PFSK-1 (cell line): Measurements from ENCODE around the gene NDUFA11.

Source experiments
- FOXP2 ChIP-seq: optimal IDR thresholded peaks from 2 replicates; pipeline ENCODE3; 2011; ENCODE audit warnings: borderline replicate concordance, control low read depth, inconsistent platforms; ENCODE audit not compliant: insufficient read depth; ENCODE audit errors: extremely low read length, extremely low read depth
- POLR2AphosphoS5 ChIP-seq: IDR thresholded peaks from 2 replicates; pipeline ENCODE4 v1.6.1; 2012; ENCODE audit warnings: low read depth, mild to moderate bottlenecking, control low read depth, low read length, moderate library complexity
- SIN3A ChIP-seq: IDR thresholded peaks from 2 replicates; pipeline ENCODE4 v1.6.1; 2012; ENCODE audit warnings: mild to moderate bottlenecking, low read length, moderate library complexity, borderline replicate concordance; ENCODE audit not compliant: insufficient read depth
- TAF1 ChIP-seq: IDR thresholded peaks from 2 replicates; pipeline ENCODE4 v1.6.1; 2012; ENCODE audit warnings: low read length, control low read depth, borderline replicate concordance; ENCODE audit not compliant: insufficient read depth
- TF ChIP-seq, protein P1 (sequence below), 2 experiments: IDR thresholded peaks; 2 replicates each; pipeline versions ENCODE4 v1.6.1 to v1.8.0; 2011 to 2012; ENCODE audit warnings: low read depth in 2 of 2, low read length in 2 of 2, control low read depth in 1 of 2, inconsistent platforms in 1 of 2, mild to moderate bottlenecking in 1 of 2, moderate library complexity in 1 of 2; ENCODE audit not compliant: insufficient read depth in 1 of 2

NDUFA11 gene

DNA sequence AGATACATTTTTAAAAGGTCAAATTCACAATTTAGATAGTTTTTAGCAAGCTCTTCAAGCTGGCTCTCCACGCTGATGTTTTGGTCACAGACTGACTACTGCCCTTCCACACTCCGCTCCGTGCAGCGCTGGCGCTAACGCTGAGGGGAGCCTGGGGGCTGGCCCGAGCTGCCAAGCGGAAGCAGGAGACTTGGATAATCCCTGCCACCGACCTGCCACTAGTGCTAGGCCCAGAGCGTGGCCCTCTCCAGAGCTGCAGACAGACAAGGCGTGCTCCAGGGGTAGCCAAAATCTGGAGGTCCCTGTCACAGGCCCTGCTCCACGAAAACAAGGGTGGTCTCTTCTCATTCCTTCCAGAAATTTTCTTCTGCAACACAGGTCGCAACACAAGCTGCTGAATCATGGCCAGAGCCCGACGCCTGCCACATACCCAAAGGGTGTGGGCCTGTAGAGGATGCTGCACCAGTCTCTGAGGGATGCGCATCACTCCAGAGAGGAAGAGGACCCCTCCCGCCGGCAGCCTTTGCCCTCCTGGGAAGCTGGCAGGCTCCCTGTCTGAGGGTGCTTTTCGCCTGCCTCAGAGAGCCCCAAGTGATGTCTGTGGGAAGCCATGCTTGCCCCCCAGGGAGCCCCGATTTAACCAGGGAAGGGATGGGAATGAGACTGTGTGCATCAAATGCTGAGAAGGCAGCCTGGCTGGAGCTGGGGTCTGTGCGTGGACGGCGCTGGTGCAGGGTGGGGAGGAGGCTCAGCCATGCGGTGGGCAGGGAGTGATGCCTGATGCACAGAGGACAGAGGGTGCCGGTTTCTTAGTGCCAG is 32.1 kb upstream of the NDUFA11 start:
- TF ChIP-seq TAF1 (no peak), SIN3A (no peak), FOXP2 (no peak), POLR2AphosphoS5 (no peak)
- TF ChIP-seq, protein P1, sequence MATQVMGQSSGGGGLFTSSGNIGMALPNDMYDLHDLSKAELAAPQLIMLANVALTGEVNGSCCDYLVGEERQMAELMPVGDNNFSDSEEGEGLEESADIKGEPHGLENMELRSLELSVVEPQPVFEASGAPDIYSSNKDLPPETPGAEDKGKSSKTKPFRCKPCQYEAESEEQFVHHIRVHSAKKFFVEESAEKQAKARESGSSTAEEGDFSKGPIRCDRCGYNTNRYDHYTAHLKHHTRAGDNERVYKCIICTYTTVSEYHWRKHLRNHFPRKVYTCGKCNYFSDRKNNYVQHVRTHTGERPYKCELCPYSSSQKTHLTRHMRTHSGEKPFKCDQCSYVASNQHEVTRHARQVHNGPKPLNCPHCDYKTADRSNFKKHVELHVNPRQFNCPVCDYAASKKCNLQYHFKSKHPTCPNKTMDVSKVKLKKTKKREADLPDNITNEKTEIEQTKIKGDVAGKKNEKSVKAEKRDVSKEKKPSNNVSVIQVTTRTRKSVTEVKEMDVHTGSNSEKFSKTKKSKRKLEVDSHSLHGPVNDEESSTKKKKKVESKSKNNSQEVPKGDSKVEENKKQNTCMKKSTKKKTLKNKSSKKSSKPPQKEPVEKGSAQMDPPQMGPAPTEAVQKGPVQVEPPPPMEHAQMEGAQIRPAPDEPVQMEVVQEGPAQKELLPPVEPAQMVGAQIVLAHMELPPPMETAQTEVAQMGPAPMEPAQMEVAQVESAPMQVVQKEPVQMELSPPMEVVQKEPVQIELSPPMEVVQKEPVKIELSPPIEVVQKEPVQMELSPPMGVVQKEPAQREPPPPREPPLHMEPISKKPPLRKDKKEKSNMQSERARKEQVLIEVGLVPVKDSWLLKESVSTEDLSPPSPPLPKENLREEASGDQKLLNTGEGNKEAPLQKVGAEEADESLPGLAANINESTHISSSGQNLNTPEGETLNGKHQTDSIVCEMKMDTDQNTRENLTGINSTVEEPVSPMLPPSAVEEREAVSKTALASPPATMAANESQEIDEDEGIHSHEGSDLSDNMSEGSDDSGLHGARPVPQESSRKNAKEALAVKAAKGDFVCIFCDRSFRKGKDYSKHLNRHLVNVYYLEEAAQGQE (IDR thresholded peaks at IDR 0.05; ENCODE audit: insufficient read depth in 1 of 2, low read depth in 2 of 2, low read length in 2 of 2) = no peak

DNA sequence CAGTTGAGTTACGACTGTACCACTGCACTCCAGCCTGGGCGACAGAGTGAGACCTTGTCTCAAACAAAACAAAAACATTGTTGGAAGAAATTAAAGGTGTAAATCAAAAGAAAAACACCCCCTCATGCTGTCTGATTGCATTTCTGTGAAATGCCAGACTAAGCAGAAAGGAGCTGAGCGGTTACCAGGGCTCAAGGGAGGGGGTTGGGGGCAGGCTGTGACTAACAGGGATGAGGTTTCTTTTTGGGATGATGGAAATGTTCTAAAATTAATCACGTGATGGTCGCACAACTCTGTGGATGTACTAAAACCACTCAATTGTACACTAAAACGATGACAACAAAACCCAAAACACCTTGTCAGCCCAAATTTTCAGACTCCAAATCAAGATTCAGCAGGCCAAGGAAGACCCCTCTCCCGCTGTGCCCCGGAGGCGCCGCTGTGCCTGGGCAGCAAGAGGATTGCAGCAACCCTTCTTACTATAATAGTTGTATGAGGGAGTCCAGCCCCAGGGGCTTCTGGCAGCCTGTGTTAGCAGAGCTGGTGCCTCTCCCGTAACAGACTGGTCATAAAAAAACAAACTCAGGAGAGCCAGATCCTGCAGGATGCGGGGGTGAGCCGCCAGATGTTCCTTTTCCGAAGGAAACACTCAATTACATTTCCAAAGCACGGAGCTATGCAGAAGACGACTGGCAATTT is 31.3 kb upstream of the NDUFA11 start:
- no peak for TF ChIP-seq TAF1
- peak; percentile 14; the same call in 1 of the 2 replicates for TF ChIP-seq SIN3A
- TF ChIP-seq, protein P1 (IDR thresholded peaks at IDR 0.05; ENCODE audit: insufficient read depth in 1 of 2, low read depth in 2 of 2, low read length in 2 of 2) = no peak
- TF ChIP-seq POLR2AphosphoS5 = no peak
- no peak for TF ChIP-seq FOXP2

DNA sequence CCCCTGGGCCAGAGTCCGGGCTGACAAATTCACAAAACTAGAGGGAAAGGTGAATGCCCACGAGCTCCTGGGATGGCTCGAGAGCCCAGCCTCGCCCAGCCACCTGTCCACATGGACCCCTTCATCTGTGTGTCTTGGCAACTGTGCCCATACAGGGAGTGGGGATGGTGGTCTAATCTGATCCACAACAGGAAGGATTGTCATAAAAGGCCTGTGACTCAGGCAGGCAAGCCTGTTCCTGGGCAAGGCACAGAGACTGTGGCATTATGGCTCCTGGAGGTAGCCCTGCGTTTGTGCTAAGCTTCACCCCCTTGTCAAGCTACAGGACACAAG is 30.4 kb upstream of the NDUFA11 start:
- TF ChIP-seq POLR2AphosphoS5 (no peak), TAF1 (no peak), FOXP2 (no peak), SIN3A (no peak)
- TF ChIP-seq, protein P1 (IDR thresholded peaks at IDR 0.05; ENCODE audit: insufficient read depth in 1 of 2, low read depth in 2 of 2, low read length in 2 of 2) = no peak

DNA sequence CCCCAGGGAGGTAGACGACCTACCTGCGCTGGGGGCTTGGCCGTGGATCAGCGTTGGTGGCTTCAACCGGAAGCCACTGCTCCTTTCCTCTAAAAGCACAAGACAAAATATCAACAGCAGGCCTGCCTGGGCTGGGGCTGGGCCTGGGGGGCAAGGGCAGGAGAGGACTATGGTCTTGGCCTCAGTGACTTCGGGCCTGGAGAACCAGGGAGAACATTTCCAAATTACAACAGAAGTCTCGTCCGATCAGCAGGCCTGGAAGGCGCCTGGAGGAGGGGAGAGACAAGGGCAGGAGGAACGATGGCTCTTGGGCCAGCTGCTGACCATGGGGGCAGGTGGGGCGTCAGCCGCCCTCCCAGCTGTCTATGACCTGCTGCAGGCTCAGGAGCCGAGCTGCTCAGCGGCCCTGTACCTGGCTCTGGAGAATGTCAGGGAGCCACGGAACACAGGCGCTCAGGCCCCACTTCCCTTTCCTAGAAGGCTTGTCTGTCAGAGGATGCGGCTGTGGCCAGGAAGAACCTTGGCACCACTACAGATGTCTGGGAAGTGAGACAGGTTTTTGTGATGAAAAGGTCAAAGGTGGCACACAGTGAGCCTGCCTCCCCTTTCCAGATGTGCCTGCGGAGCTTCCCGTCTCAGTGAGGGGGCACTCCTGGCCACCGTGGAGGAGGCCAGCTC is 29.9 kb upstream of the NDUFA11 start:
- TF ChIP-seq, protein P1 (IDR thresholded peaks at IDR 0.05; ENCODE audit: insufficient read depth in 1 of 2, low read depth in 2 of 2, low read length in 2 of 2) = no peak
- TF ChIP-seq TAF1 (no peak), POLR2AphosphoS5 (no peak), FOXP2 (no peak), SIN3A (no peak)
